ENCODE measurements around the gene DNAH3. TPM values are rescaled to one million over a fixed set of nuclear protein-coding genes. Genes with fewer than 3 reads are reported as not detected.

The DNAH3 gene
- total and polyA plus RNA-seq, 2 experiments from 2014 or later, result not detected

DNA sequence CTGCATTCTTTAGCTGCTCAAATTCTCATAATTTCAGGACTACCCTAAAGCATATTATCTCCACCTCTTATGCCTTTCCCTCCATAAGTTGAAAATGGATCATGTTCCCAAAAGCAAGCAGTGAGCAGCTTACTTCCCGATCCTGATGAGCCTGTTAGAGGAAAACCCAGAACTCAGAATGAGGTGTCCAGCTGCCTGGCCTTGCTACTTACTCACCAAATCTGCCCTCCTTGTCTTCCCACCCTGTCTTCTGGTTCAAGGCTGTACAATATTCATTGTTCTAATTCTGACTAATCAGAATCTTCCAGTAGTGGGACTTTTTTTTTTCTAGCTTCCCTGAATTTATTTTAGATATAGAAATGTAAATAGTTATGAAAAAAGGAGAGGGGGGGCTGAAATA is 239.3 kb downstream of the DNAH3 start:
- Histone ChIP-seq H3K4me2 (ENCODE audit: unreplicated experiment) (peak overlapping the region; percentile 52), H2AFZ (peak overlapping the region; percentile 1; the same call in 1 of the 2 replicates)
- in situ Hi-C loops (cut with MboI), result no loop called here

DNA sequence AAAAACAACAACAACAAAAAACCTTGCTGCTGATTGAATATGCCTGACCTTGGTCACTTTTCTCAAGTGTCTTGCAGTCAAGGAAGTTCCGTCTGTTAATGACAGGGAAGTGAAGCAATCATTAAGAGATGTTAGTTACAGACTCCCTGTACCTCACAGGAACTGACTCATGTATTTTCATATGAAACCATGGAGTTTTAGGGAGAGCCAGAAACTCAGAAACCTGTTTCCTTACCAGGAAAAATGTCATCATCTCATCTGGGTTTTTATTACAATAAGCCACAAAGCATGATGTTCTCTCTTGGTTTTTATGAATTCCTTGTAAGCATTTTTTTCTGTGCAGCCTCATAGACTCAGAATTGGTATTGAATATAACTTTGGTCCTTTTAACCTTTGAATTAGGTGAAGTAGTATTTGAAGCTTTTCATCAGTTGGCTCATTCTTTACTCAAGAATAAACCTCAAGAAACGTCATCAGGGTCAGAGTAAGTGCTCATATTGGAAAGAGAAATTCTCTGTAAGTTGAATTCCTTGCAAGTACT is 239.8 kb downstream of the DNAH3 start:
- peak overlapping the region; percentile 62 for H3K9ac ChIP-seq

More for the DNA sequence above, 239.3 kb downstream of the DNAH3 start:
- Histone ChIP-seq H4K20me1 (ENCODE audit: insufficient read depth) (no peaks in the 10 kb centered on the region), H3K27ac (peak overlapping the region; percentile 90), H3K27me3 (replicated peaks; ENCODE audit: insufficient read depth) (no peaks in the 10 kb centered on the region), H3F3A (ENCODE audit: insufficient read depth) (peaks cover 56% of the 10 kb centered on the region), H3K4me1 (ENCODE audit: insufficient read depth) (peaks cover 55% of the 10 kb centered on the region), H3K9me3 (ENCODE audit: low read depth) (no peaks in the 10 kb centered on the region), H3K9ac (peak overlapping the region; percentile 62), H3K4me3 (peak overlapping the region; percentile 36), H3K79me2 (ENCODE audit: insufficient read depth) (peaks cover 12% of the 10 kb centered on the region; the same call in 1 of the 2 replicates), H3K36me3 (ENCODE audit: low read depth) (no peaks in the 10 kb centered on the region), H3K9me2 (ENCODE audit: insufficient read depth) (no peaks in the 10 kb centered on the region)
- 0% methylated on average over 1 of the region's 1 CpG for WGBS, 2 experiments (ENCODE audit: low coverage in 1 of 2, low lambda C conversion rate in 2 of 2, missing lambda C conversion rate in 2 of 2)
- peak; percentile 88 for DNase-seq
- TF ChIP-seq EZH2phosphoT487 (IDR thresholded peaks at IDR 0.05; ENCODE audit: insufficient read depth, low read depth) (no peak), EZH2 (IDR thresholded peaks at IDR 0.05; ENCODE audit: insufficient read depth, poor library complexity, severe bottlenecking) (no peak)

DNA sequence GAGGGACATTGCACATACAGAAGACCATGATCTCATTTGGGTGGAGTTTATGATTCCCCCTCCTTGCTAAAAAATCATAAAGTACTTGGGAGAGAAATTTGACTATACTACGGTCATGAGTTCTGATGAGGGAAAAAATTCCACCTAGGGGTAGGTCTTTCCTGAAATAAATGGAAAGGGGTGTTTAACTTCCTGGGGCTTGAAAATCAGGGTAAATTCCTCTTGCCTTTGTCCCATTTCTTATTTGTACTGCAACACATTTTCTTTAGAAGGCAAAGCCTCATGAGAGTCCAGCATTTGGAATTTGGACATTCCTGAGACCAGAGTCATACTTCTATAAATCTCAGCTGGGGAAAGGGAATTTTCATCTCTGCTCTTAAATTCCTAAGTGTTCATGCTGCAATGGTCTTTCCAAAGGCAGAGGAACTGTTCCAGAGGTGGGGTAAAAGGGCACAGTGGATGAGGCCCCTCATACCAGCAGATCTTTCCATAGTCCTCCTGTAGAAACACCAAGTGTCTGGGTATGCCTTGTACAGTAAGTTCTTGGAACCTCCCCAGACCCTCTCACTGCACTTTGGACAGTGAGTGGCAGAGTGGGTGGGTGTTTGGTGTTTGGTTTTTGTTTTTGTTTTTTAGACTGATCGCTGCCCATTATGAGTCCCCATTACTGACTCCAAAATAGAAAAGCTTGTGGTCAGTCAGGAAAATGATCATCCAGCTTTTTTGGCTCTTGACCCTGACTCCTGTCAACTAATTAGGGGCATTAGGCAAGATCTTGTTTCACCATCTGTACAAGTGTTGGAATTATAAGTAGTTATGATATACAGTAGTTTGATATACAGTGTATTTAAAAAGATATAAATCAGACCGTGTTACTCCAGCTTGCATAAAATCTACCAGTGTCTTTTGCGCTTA is 244.0 kb downstream of the DNAH3 start:
- peak overlapping the region; percentile 60 for H3K4me3 ChIP-seq
- H3K4me1 ChIP-seq (ENCODE audit: insufficient read depth), result peaks cover 66% of the 10 kb centered on the region
- 39 to 40% methylated on average over 4 of the region's 4 CpGs for WGBS, 2 experiments (ENCODE audit: low coverage in 1 of 2, low lambda C conversion rate in 2 of 2, missing lambda C conversion rate in 2 of 2)

More for the DNA sequence above, 239.8 kb downstream of the DNAH3 start:
- no peak for TF ChIP-seq EZH2phosphoT487 (IDR thresholded peaks at IDR 0.05; ENCODE audit: insufficient read depth, low read depth)
- no peak for TF ChIP-seq EZH2 (IDR thresholded peaks at IDR 0.05; ENCODE audit: insufficient read depth, poor library complexity, severe bottlenecking)
- Histone ChIP-seq H3K27me3 (replicated peaks; ENCODE audit: insufficient read depth) (no peaks in the 10 kb centered on the region), H3K9me3 (ENCODE audit: low read depth) (no peaks in the 10 kb centered on the region), H2AFZ (0 out of 2 replicates have a peak overlapping the region, but pooled peaks have one; percentile 1), H3K4me3 (peak overlapping the region; percentile 36), H3F3A (ENCODE audit: insufficient read depth) (peaks cover 61% of the 10 kb centered on the region), H3K27ac (peak overlapping the region; percentile 90), H4K20me1 (ENCODE audit: insufficient read depth) (no peaks in the 10 kb centered on the region), H3K4me2 (ENCODE audit: unreplicated experiment) (peak overlapping the region; percentile 52), H3K36me3 (ENCODE audit: low read depth) (no peaks in the 10 kb centered on the region), H3K9me2 (ENCODE audit: insufficient read depth) (no peaks in the 10 kb centered on the region), H3K79me2 (ENCODE audit: insufficient read depth) (peaks cover 12% of the 10 kb centered on the region; the same call in 1 of the 2 replicates), H3K4me1 (ENCODE audit: insufficient read depth) (peaks cover 60% of the 10 kb centered on the region)
- 0 to 3% methylated on average over 2 of the region's 2 CpGs for WGBS, 2 experiments (ENCODE audit: low coverage in 1 of 2, low lambda C conversion rate in 2 of 2, missing lambda C conversion rate in 2 of 2)
- DNase-seq, result peak; percentile 93
- in situ Hi-C loops (cut with MboI), result no loop called here

DNA sequence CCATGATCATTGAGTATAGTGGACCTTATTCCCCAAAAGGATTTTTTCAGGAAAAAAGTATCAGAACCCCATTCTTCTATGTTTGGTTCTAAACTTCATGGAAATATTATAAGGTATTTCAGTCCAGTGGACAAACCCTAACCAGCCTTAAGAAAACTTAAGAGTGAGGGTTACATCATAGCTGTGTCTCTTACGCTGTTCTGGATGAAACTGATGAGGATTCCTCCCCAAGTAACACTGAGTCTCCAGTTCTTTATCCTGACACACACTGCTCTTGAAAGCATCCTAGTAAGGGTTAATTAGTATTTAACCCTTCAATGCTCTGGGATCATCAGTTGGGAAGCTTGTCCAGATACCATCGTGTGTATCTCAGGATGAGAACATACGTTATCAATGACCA is 245.1 kb downstream of the DNAH3 start:
- Histone ChIP-seq H3K4me1 (ENCODE audit: insufficient read depth) (peaks cover 60% of the 10 kb centered on the region), H3F3A (ENCODE audit: insufficient read depth) (peaks cover 75% of the 10 kb centered on the region), H3K9me3 (ENCODE audit: low read depth) (no peaks in the 10 kb centered on the region), H3K27ac (peak overlapping the region; percentile 87), H3K9ac (peak overlapping the region; percentile 59), H4K20me1 (ENCODE audit: insufficient read depth) (no peaks in the 10 kb centered on the region), H3K79me2 (ENCODE audit: insufficient read depth) (peaks cover 43% of the 10 kb centered on the region), H3K9me2 (ENCODE audit: insufficient read depth) (no peaks in the 10 kb centered on the region), H3K27me3 (replicated peaks; ENCODE audit: insufficient read depth) (no peaks in the 10 kb centered on the region), H3K36me3 (ENCODE audit: low read depth) (no peaks in the 10 kb centered on the region), H3K4me3 (peak overlapping the region; percentile 60), H3K4me2 (ENCODE audit: unreplicated experiment) (peak overlapping the region; percentile 82), H2AFZ (no peak overlapping the region)
- TF ChIP-seq EZH2 (IDR thresholded peaks at IDR 0.05; ENCODE audit: insufficient read depth, poor library complexity, severe bottlenecking), result no peak
- no peak for TF ChIP-seq EZH2phosphoT487 (IDR thresholded peaks at IDR 0.05; ENCODE audit: insufficient read depth, low read depth)
- 29 to 33% methylated on average over 3 of the region's 3 CpGs for WGBS, 2 experiments (ENCODE audit: low coverage in 1 of 2, low lambda C conversion rate in 2 of 2, missing lambda C conversion rate in 2 of 2)
- in situ Hi-C loops (cut with MboI), result no loop called here
- peak; percentile 56 for DNase-seq

More for the DNA sequence above, 244.0 kb downstream of the DNAH3 start:
- Histone ChIP-seq H3F3A (ENCODE audit: insufficient read depth) (peaks cover 78% of the 10 kb centered on the region), H3K79me2 (ENCODE audit: insufficient read depth) (peaks cover 34% of the 10 kb centered on the region), H3K27ac (peak overlapping the region; percentile 87), H3K9me2 (ENCODE audit: insufficient read depth) (no peaks in the 10 kb centered on the region), H3K27me3 (replicated peaks; ENCODE audit: insufficient read depth) (no peaks in the 10 kb centered on the region), H4K20me1 (ENCODE audit: insufficient read depth) (no peaks in the 10 kb centered on the region), H3K9ac (peak overlapping the region; percentile 59), H3K4me2 (ENCODE audit: unreplicated experiment) (peak overlapping the region; percentile 82), H2AFZ (no peak overlapping the region), H3K9me3 (ENCODE audit: low read depth) (no peaks in the 10 kb centered on the region), H3K36me3 (ENCODE audit: low read depth) (no peaks in the 10 kb centered on the region)
- DNase-seq, result peak; percentile 88
- TF ChIP-seq EZH2phosphoT487 (IDR thresholded peaks at IDR 0.05; ENCODE audit: insufficient read depth, low read depth), result no peak
- no peak for TF ChIP-seq EZH2 (IDR thresholded peaks at IDR 0.05; ENCODE audit: insufficient read depth, poor library complexity, severe bottlenecking)
- in situ Hi-C loops (cut with MboI), result no loop called here

All from GM23248 (cell line).